Measurements from ENCODE around the gene DCLRE1B. TPM values are rescaled to one million over a fixed set of nuclear protein-coding genes. Genes with fewer than 3 reads are reported as not detected.

DCLRE1B gene
- total and polyA plus RNA-seq, 4 donors = 0.82 to 6.6 (median 1.2) TPM

Other genes starting within 250 kb of the DCLRE1B start
- gene PHTF1, start 145.8 kb upstream of the DCLRE1B start, total RNA-seq = 10 to 100 TPM in 1 of 2 donors, 1 to 10 TPM in 1; 9.4 to 14.0 TPM
- 1 to 10 TPM; 3.2 to 5.2 TPM for gene PHTF1, start 145.8 kb upstream of the DCLRE1B start, polyA plus RNA-seq
- 10 to 100 TPM in 1 of 2 donors, 1 to 10 TPM in 1; 7.7 to 11.3 TPM for gene RSBN1, start 92.8 kb upstream of the DCLRE1B start, total RNA-seq
- gene RSBN1, start 92.8 kb upstream of the DCLRE1B start, polyA plus RNA-seq = 1 to 10 TPM; 2.3 to 3.5 TPM
- gene PTPN22, start 33.6 kb upstream of the DCLRE1B start, total RNA-seq = 1 to 10 TPM; 1.5 to 1.9 TPM
- under 1 TPM; 0.24 to 0.54 TPM for gene PTPN22, start 33.6 kb upstream of the DCLRE1B start, polyA plus RNA-seq
- under 1 TPM; 0.17 to 0.70 TPM for gene BCL2L15, start 17.7 kb upstream of the DCLRE1B start, total RNA-seq
- gene BCL2L15, start 17.7 kb upstream of the DCLRE1B start, polyA plus RNA-seq = under 1 TPM; 0.04 to 0.06 TPM
- 10 to 100 TPM in 1 of 2 donors, 1 to 10 TPM in 1; 9.4 to 10.6 TPM for gene AP4B1, start 527 bp upstream of the DCLRE1B start, total RNA-seq
- gene AP4B1, start 527 bp upstream of the DCLRE1B start, polyA plus RNA-seq = 1 to 10 TPM; 4.3 to 4.6 TPM
- gene HIPK1, start 24.0 kb downstream of the DCLRE1B start, total RNA-seq = 10 to 100 TPM; 21.0 to 50.2 TPM
- gene HIPK1, start 24.0 kb downstream of the DCLRE1B start, polyA plus RNA-seq = 1 to 10 TPM; 8.7 to 9.2 TPM
- gene OLFML3, start 74.1 kb downstream of the DCLRE1B start, total RNA-seq = 10 to 100 TPM; 10.8 to 13.6 TPM
- gene OLFML3, start 74.1 kb downstream of the DCLRE1B start, polyA plus RNA-seq = 10 to 100 TPM in 1 of 2 donors, 1 to 10 TPM in 1; 8.3 to 16.7 TPM
- gene SYT6, start 248.5 kb downstream of the DCLRE1B start, total RNA-seq = under 1 TPM; under 0.01 to 0.17 TPM
- gene SYT6, start 248.5 kb downstream of the DCLRE1B start, polyA plus RNA-seq = not detected

All from liver (tissue), 4 donors.